KMS-11 (cell line): ENCODE measurements around the gene USP47.

Experiments
- H2AFZ ChIP-seq: fragments of 200-600 bp; sonication (generic); 2 replicates; pipeline ENCODE4 v1.6.1; 2016; ENCODE audit warnings: antibody characterized with exemption, mixed run types, low read depth
- H3K27ac ChIP-seq: fragments of 200-600 bp; sonication (generic); 2 replicates; pipeline ENCODE4 v1.6.1; 2016; ENCODE audit warnings: mild to moderate bottlenecking, mixed run types
- H3K27me3 ChIP-seq: fragments of 200-600 bp; sonication (generic); 2 replicates; pipeline ENCODE4 v1.6.1; 2017; ENCODE audit warnings: mild to moderate bottlenecking, low read depth, mixed run types, moderate library complexity; ENCODE audit not compliant: insufficient read depth
- H3K36me3 ChIP-seq: fragments of 200-600 bp; sonication (generic); 2 replicates; pipeline ENCODE4 v1.6.1; 2017; ENCODE audit warnings: mild to moderate bottlenecking, mixed run types; ENCODE audit not compliant: insufficient read depth
- H3K4me1 ChIP-seq: fragments of 200-600 bp; sonication (generic); 2 replicates; pipeline ENCODE4 v1.6.1; 2016; ENCODE audit warnings: mild to moderate bottlenecking, low read depth, mixed run types; ENCODE audit not compliant: poor library complexity, severe bottlenecking
- H3K4me2 ChIP-seq: fragments of 200-600 bp; sonication (generic); 2 replicates; pipeline ENCODE4 v1.7.0; 2016; ENCODE audit warnings: mild to moderate bottlenecking, mixed run types
- H3K4me3 ChIP-seq: fragments of 200-600 bp; sonication (generic); IDR thresholded peaks from 2 replicates; pipeline ENCODE4 v1.6.1; 2017; ENCODE audit warnings: low read depth, low read length, mixed read lengths; ENCODE audit not compliant: insufficient read depth
- H3K79me2 ChIP-seq: fragments of 200-600 bp; sonication (generic); 2 replicates; pipeline ENCODE4 v1.6.1; 2016; ENCODE audit warnings: low read depth, mixed run types; ENCODE audit not compliant: insufficient read depth
- H3K9ac ChIP-seq: fragments of 200-600 bp; sonication (generic); 2 replicates; pipeline ENCODE4 v1.6.1; 2016; ENCODE audit warnings: mild to moderate bottlenecking, mixed run types
- H4K20me1 ChIP-seq: fragments of 200-600 bp; sonication (generic); 2 replicates; pipeline ENCODE4 v1.6.1; 2016; ENCODE audit warnings: mild to moderate bottlenecking, mixed run types; ENCODE audit not compliant: insufficient read depth
- CTCF ChIP-seq: fragments of 200-600 bp; sonication (generic); conservative IDR thresholded peaks from 2 replicates; pipeline ENCODE4 v1.6.1; 2017; ENCODE audit warnings: low read depth, mild to moderate bottlenecking, antibody characterized with exemption, low read length, moderate library complexity, mixed read lengths

USP47 gene

GRCh38 chr11:11981364-11981763 is 139.6 kb downstream of the USP47 start:
- H3K79me2 ChIP-seq, result no peaks in the 10 kb centered on the region
- H4K20me1 ChIP-seq, result no peaks in the 10 kb centered on the region
- no peak overlapping the region for H3K4me2 ChIP-seq
- H3K27me3 ChIP-seq, result no peaks in the 10 kb centered on the region
- H3K4me3 ChIP-seq, result no peak overlapping the region
- H3K27ac ChIP-seq, result no peak overlapping the region
- no peak for TF ChIP-seq CTCF
- H3K9ac ChIP-seq, result no peak overlapping the region
- H3K36me3 ChIP-seq, result no peaks in the 10 kb centered on the region
- H3K4me1 ChIP-seq, result no peaks in the 10 kb centered on the region
- no peak overlapping the region for H2AFZ ChIP-seq

DNA sequence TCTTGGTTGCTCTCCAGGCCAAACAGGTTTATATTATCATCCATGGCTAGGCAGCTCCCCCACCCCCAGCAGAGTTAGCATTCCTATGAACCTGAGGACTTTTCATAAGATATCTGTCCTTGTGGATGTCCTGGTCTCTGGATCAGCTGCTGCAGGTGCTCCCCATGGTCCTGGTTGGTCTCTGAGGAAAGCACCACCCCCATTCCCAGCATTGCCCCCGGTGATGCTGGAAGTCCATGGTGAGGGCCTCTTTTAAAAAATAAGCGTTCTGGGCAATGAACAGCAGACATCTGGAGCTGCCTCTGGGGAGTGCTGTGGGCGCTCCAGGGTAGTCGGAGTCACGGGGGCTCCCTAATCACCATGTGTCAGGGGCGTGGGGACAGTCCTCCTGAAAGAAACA is 140.1 kb downstream of the USP47 start:
- Histone ChIP-seq H3K36me3 (no peaks in the 10 kb centered on the region), H2AFZ (no peak overlapping the region), H3K27me3 (no peaks in the 10 kb centered on the region), H3K79me2 (no peaks in the 10 kb centered on the region), H3K27ac (no peak overlapping the region), H3K4me3 (no peak overlapping the region), H4K20me1 (no peaks in the 10 kb centered on the region), H3K4me1 (no peaks in the 10 kb centered on the region), H3K9ac (no peak overlapping the region), H3K4me2 (no peak overlapping the region)
- no peak for TF ChIP-seq CTCF

- H3K79me2 ChIP-seq, result no peaks in the 10 kb centered on the region
Measured at GRCh38 chr11:11982461-11982860, 140.7 kb downstream of the USP47 start.

DNA sequence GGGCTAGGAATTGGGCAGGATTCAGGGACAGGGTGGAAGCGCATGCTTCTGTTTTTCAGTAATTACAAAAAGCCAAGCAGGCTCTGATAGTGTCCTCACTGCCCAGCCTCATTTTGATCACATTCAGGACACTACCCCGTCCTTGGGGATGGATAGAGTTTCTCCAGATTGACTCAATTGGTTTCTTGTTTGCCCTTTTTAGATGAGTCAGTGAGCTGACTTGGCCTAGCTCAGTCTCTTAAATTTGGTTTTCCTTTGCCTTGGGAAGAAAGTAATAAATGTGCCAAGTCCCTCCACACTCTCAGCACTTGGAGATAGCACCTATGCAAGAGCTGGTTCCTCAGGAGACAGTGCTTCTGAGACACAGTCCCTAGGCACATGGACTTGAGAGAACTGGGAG is 141.2 kb downstream of the USP47 start:
- Histone ChIP-seq H3K27ac (no peak overlapping the region), H3K4me2 (no peak overlapping the region), H3K27me3 (no peaks in the 10 kb centered on the region), H2AFZ (no peak overlapping the region), H3K36me3 (no peaks in the 10 kb centered on the region), H3K9ac (no peak overlapping the region), H3K4me3 (no peak overlapping the region), H3K79me2 (no peaks in the 10 kb centered on the region), H3K4me1 (no peaks in the 10 kb centered on the region), H4K20me1 (no peaks in the 10 kb centered on the region)
- no peak for TF ChIP-seq CTCF

More at GRCh38 chr11:11982461-11982860, 140.7 kb downstream of the USP47 start:
- Histone ChIP-seq H3K27me3 (no peaks in the 10 kb centered on the region), H3K4me1 (no peaks in the 10 kb centered on the region), H3K9ac (no peak overlapping the region), H3K36me3 (no peaks in the 10 kb centered on the region), H3K4me3 (no peak overlapping the region), H4K20me1 (no peaks in the 10 kb centered on the region), H3K4me2 (no peak overlapping the region), H3K27ac (no peak overlapping the region), H2AFZ (no peak overlapping the region)
- TF ChIP-seq CTCF, result no peak
